OCI-LY7 (cell line): ENCODE data around the gene CFAP69.

Experiments used
- EZH2phosphoT487 ChIP-seq: fragments of 200-600 bp; sonication (generic); IDR thresholded peaks from 2 replicates; pipeline ENCODE4 v1.6.1; 2018; ENCODE audit warnings: low read depth, borderline replicate concordance, mild to moderate bottlenecking, mixed run types, antibody characterized with exemption, low read length, moderate library complexity, mixed read lengths
- TF ChIP-seq, protein P1 (sequence below): fragments of 200-600 bp; sonication (generic); conservative IDR thresholded peaks from 2 replicates; pipeline ENCODE4 v1.5.1; 2014; ENCODE audit warnings: mild to moderate bottlenecking, antibody characterized with exemption, low read length, moderate library complexity, mixed read lengths

DNA sequence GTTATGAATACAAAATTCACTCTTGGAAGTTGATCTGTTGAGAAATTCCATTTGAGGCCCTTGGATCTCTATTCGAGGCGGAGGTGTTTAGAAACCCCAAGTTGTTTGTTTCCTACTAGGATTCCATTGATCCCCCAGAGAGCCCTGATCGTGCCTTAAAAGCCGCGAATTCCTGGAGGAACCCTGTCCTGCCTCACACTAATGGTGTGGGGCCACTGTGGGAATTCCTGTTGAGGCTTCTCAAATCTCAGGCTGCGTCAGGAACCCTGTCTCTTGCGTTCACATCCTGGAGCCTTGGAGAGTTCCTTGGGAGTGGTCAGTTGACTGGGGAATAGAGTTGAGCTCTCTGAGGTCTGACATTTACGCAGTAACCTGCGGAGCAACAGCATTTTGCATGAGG, 1.2 kb downstream of the CFAP69 start:
- TF ChIP-seq, protein P1, sequence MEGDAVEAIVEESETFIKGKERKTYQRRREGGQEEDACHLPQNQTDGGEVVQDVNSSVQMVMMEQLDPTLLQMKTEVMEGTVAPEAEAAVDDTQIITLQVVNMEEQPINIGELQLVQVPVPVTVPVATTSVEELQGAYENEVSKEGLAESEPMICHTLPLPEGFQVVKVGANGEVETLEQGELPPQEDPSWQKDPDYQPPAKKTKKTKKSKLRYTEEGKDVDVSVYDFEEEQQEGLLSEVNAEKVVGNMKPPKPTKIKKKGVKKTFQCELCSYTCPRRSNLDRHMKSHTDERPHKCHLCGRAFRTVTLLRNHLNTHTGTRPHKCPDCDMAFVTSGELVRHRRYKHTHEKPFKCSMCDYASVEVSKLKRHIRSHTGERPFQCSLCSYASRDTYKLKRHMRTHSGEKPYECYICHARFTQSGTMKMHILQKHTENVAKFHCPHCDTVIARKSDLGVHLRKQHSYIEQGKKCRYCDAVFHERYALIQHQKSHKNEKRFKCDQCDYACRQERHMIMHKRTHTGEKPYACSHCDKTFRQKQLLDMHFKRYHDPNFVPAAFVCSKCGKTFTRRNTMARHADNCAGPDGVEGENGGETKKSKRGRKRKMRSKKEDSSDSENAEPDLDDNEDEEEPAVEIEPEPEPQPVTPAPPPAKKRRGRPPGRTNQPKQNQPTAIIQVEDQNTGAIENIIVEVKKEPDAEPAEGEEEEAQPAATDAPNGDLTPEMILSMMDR, result no peak
- TF ChIP-seq EZH2phosphoT487, result no peak
